ENCODE results near the gene ATRX. TPM values are rescaled to one million over a fixed set of nuclear protein-coding genes. Genes with fewer than 3 reads are reported as not detected.
"Not testable (repeated sequence)": the region's sequence is repeated elsewhere in the genome, so short reads cannot be mapped to it uniquely, and the experiment has no call there.

ATRX gene
- total RNA-seq, 1 donor = 83.6 TPM

DNA sequence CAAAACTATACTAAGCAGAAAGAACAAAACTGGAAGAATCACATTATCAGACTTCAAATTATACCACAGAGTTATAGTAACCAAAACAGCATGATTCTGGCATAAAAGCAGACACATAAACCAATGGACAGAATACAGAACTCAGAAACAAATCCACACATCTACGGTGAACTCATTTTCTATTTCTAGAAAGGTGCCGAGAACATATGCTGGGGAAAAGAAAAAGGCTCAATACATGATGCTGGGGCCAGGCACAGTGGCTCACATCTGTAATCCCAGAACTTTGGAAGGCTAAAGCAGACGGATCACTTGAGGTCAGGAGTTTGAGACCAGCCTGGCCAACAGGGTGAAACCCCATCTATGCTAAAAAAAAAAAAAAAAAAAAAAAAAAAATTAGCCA lies 52.7 kb downstream of the ATRX start:
- no peak overlapping the region for H3K4me3 ChIP-seq (ENCODE audit: low read depth, low read length)
- TF ChIP-seq, protein P1, sequence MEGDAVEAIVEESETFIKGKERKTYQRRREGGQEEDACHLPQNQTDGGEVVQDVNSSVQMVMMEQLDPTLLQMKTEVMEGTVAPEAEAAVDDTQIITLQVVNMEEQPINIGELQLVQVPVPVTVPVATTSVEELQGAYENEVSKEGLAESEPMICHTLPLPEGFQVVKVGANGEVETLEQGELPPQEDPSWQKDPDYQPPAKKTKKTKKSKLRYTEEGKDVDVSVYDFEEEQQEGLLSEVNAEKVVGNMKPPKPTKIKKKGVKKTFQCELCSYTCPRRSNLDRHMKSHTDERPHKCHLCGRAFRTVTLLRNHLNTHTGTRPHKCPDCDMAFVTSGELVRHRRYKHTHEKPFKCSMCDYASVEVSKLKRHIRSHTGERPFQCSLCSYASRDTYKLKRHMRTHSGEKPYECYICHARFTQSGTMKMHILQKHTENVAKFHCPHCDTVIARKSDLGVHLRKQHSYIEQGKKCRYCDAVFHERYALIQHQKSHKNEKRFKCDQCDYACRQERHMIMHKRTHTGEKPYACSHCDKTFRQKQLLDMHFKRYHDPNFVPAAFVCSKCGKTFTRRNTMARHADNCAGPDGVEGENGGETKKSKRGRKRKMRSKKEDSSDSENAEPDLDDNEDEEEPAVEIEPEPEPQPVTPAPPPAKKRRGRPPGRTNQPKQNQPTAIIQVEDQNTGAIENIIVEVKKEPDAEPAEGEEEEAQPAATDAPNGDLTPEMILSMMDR (IDR thresholded peaks at IDR 0.05; ENCODE audit: insufficient read depth, low read length) = no peak
- DNase-seq (ENCODE audit: low read depth) = no peak

DNA sequence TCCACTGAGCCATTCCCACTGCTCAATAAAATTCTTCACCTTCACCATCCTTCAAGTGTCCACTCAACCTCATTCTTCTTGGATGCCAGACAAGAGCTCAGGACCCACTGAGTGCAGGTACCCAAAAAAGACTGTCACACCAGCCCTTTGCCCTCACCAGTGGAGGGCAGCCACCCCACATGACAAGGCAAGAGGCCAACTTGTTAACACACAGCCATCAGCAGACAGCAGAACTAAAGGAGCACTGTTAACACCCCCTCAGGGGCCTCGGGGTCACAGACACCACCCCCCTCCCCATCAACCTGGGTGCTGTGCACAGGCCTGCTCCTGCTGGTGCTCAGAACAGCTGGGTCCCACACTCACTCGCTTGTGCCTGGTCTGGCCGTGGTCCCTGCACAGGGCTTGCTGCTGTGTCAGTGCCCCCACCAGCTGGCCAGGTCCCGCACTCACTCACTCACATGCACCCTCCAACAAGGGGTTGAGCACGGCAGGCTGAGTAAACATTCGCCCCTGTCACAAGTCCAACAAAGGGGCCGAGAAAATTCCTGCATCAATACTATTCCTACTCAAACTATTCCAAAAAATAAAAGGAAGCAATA lies 54.1 kb downstream of the ATRX start:
- TF ChIP-seq, protein P1 (IDR thresholded peaks at IDR 0.05; ENCODE audit: insufficient read depth, low read length) = no peak
- no peak for DNase-seq (ENCODE audit: low read depth)
- H3K4me3 ChIP-seq (ENCODE audit: low read depth, low read length) = no peak overlapping the region

GRCh38 chrX:77726095-77726494 lies 59.9 kb downstream of the ATRX start:
- H3K4me3 ChIP-seq (ENCODE audit: low read depth, low read length); DNase-seq (ENCODE audit: low read depth): not testable (repeated sequence)

- no peak for DNase-seq (ENCODE audit: low read depth)
- TF ChIP-seq, protein P1 (IDR thresholded peaks at IDR 0.05; ENCODE audit: insufficient read depth, low read length) = no peak
These were observed 62.3 kb downstream of the ATRX start for GRCh38 chrX:77723681-77724080.

GRCh38 chrX:77719388-77719787 lies 66.6 kb downstream of the ATRX start:
- no peak for DNase-seq (ENCODE audit: low read depth)
- TF ChIP-seq, protein P1 (IDR thresholded peaks at IDR 0.05; ENCODE audit: insufficient read depth, low read length) = no peak
- no peak overlapping the region for H3K4me3 ChIP-seq (ENCODE audit: low read depth, low read length)

More at GRCh38 chrX:77723681-77724080, 62.3 kb downstream of the ATRX start:
- H3K4me3 ChIP-seq (ENCODE audit: low read depth, low read length) = no peak overlapping the region

GRCh38 chrX:77704881-77705280 lies 81.1 kb downstream of the ATRX start:
- TF ChIP-seq, protein P1 (IDR thresholded peaks at IDR 0.05; ENCODE audit: insufficient read depth, low read length) = no peak
- no peak overlapping the region for H3K4me3 ChIP-seq (ENCODE audit: low read depth, low read length)
- no peak for DNase-seq (ENCODE audit: low read depth)

DNA sequence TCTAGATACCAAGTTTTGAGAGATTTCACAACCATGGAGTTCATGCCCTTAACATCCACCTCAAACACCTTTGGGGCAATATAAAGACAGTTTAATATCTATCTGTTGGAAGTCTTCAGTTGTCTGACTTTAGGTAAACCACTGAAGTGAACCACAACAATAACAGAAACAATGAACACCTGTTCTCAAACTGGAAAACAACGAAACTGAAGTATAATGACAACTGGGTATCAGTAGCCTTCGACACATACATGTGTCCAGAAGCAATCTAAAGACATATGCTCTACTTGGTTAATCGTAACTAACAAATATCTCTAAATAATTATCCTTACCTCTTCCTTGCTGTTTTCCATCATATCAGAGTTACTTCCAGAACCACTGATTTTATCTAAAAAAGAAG lies 87.8 kb downstream of the ATRX start:
- TF ChIP-seq, protein P1 (IDR thresholded peaks at IDR 0.05; ENCODE audit: insufficient read depth, low read length) = no peak
- DNase-seq (ENCODE audit: low read depth) = no peak
- H3K4me3 ChIP-seq (ENCODE audit: low read depth, low read length) = no peak overlapping the region

Data from fibroblast of the aortic adventitia (primary cell).